ENCODE results near the gene ACHE. TPM values are rescaled to one million over a fixed set of nuclear protein-coding genes. Genes with fewer than 3 reads are reported as not detected.

The ACHE gene
- total RNA-seq, 1 experiment from 2014 or later = 0.40 TPM

GRCh38 chr7:100888988-100889750 lies 6.5 kb downstream of the ACHE start, which contains the start of gene UFSP1:
TSS of gene UFSP1 (minus strand) at chr7:100889715. CDS start at chr7:100889271, 444 bp downstream.
- Histone ChIP-seq H3K4me3 (ENCODE audit: low read length) (peak within 1 kb of the TSS; percentile 81), H3K79me2 (ENCODE audit: low read length) (peaks cover 33% of the 10 kb centered on the region), H3K27me3 (ENCODE audit: low read length) (no peaks in the 10 kb centered on the region), H3K9me3 (ENCODE audit: low read length) (no peaks in the 10 kb centered on the region), H3K27ac (ENCODE audit: low read length) (peak within 1 kb of the TSS; percentile 89), H4K20me1 (ENCODE audit: low read length) (no peaks in the 10 kb centered on the region), H2AFZ (ENCODE audit: low read length) (peak within 1 kb of the TSS; percentile 75), H3K4me1 (ENCODE audit: insufficient read depth, low read length) (peaks cover 37% of the 10 kb centered on the region), H3K36me3 (ENCODE audit: low read depth, low read length) (peaks cover 36% of the 10 kb centered on the region), H3K9me2 (replicated peaks; ENCODE audit: low read length) (no peaks in the 10 kb centered on the region), H3F3A (ENCODE audit: low read length, unreplicated experiment) (no peaks in the 10 kb centered on the region), H3K9ac (ENCODE audit: low read length) (peak within 1 kb of the TSS; percentile 99), H3K4me2 (ENCODE audit: low read length) (peak within 1 kb of the TSS; percentile 97)
- TF ChIP-seq EZH2phosphoT487 (IDR thresholded peaks at IDR 0.05; ENCODE audit: borderline replicate concordance, low read length) (no peak), CTCF (conservative IDR thresholded peaks at IDR 0.05; ENCODE audit: low read depth, low read length) (no peak), EZH2 (IDR thresholded peaks at IDR 0.05; ENCODE audit: low read length, unreplicated experiment) (no peak)
- CTCF ChIA-PET = interaction anchor here (0.6 to 1.2 kb wide), 8 partner anchors 62 to 1155 kb away, joined by 3 to 16 read pairs (median 4); partner anchors contain the start of gene EPHB4
- no peak for DNase-seq
- no TSS peak for BruUV-seq (replicated peaks)
- POLR2A ChIA-PET (ENCODE audit: unreplicated experiment) = interaction anchor here (0.5 to 1.8 kb wide), 10 partner anchors 14 to 329 kb away, joined by 3 to 39 read pairs (median 4); partner anchors contain the start of genes EPHB4, SLC12A9, SRRT and TRIM56
- intact Hi-C loops (cut with micrococcal nuclease) = no loop called here
- peak; percentile 45 for ATAC-seq

GRCh38 chr7:100888291-100888987 lies 7.2 kb downstream of the ACHE start:
- TF ChIP-seq EZH2phosphoT487 (IDR thresholded peaks at IDR 0.05; ENCODE audit: borderline replicate concordance, low read length) = no peak
- no peak for TF ChIP-seq CTCF (conservative IDR thresholded peaks at IDR 0.05; ENCODE audit: low read depth, low read length)
- no peak for TF ChIP-seq EZH2 (IDR thresholded peaks at IDR 0.05; ENCODE audit: low read length, unreplicated experiment)

More at GRCh38 chr7:100888291-100888987, 7.2 kb downstream of the ACHE start:
- ChIA-PET CTCF (no interaction called here), POLR2A (ENCODE audit: unreplicated experiment) (interaction anchor here (1.8 kb wide), 1 partner anchor 13 kb away, joined by 39 read pairs; the partner anchor contains the start of gene SRRT)
- no peak overlapping the region for H2AFZ ChIP-seq (ENCODE audit: low read length)
- peak overlapping the region; percentile 99 for H3K9ac ChIP-seq (ENCODE audit: low read length)
- peak overlapping the region; percentile 75 for H3K27ac ChIP-seq (ENCODE audit: low read length)
- BruUV-seq (replicated peaks) = TSS peak; percentile 46
- H3K4me3 ChIP-seq (ENCODE audit: low read length) = peak overlapping the region; percentile 81
- H4K20me1 ChIP-seq (ENCODE audit: low read length) = no peaks in the 10 kb centered on the region
- peak overlapping the region; percentile 97 for H3K4me2 ChIP-seq (ENCODE audit: low read length)
- H3F3A ChIP-seq (ENCODE audit: low read length, unreplicated experiment) = no peaks in the 10 kb centered on the region
- no peaks in the 10 kb centered on the region for H3K27me3 ChIP-seq (ENCODE audit: low read length)
- intact Hi-C loops (cut with micrococcal nuclease) = no loop called here
- H3K4me1 ChIP-seq (ENCODE audit: insufficient read depth, low read length) = peaks cover 37% of the 10 kb centered on the region
- H3K9me3 ChIP-seq (ENCODE audit: low read length) = no peaks in the 10 kb centered on the region
- H3K36me3 ChIP-seq (ENCODE audit: low read depth, low read length) = peaks cover 44% of the 10 kb centered on the region
- DNase-seq = no peak
- peaks cover 33% of the 10 kb centered on the region for H3K79me2 ChIP-seq (ENCODE audit: low read length)
- ATAC-seq = no peak
- no peaks in the 10 kb centered on the region for H3K9me2 ChIP-seq (replicated peaks; ENCODE audit: low read length)
